ENCODE results near the gene TRIAP1. TPM values are rescaled to one million over a fixed set of nuclear protein-coding genes. Genes with fewer than 3 reads are reported as not detected.
A peak's percentile ranks its signal among the peaks of the same experiment; 100 is the strongest.
"Not testable (repeated sequence)": the region's sequence is repeated elsewhere in the genome, so short reads cannot be mapped to it uniquely, and the experiment has no call there.

The TRIAP1 gene
- total RNA-seq = 36.8 TPM in 2 replicates

DNA sequence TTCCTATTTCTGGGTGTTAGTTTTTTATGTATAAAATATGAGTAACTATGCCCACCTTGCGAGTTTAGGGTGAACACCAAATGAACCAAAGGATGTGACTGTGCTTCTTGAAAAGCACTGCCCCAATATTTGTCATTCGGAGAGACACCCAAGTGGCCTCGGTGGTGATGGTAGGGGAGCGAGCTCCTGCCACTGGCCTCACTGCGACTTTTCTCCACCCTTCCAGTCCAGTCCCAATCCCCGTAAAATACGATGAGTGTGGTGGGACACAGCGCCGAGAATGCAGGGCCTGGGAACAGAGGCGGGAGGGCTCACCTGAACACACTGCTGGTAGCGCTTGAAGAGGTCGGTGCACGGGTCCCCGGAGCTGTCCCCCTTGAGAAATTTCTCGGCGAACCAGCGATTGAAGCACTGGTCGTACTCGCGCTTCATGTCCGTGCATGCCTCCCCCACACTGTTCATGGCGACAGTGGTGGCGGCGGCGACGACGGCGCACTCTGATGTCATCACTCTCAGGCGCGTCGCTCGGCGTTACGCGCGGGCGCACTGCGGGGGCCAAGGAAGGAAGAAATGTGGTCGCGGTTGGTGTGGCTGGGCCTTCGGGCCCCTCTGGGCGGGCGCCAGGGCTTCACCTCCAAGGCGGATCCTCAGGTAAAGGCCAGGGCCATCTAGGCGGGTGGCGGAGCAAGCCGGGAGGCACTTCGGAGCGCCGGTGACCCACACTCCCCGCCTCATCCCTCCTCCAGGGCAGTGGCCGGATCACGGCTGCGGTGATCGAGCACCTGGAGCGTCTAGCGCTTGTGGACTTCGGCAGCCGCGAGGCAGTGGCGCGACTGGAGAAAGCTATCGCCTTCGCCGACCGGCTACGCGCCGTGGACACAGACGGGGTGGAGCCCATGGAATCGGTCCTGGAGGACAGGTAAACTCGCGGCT, at the start of gene TRIAP1, which contains the start of gene GATC:
Gene TRIAP1 (minus strand): TSS at position 474 of the 933 bp plus-strand sequence. CDS start 12 bp downstream, at position 462.
Gene GATC (plus strand): TSS at position 534 of the 933 bp plus-strand sequence. CDS start 37 bp downstream, at position 571.
- peak within 1 kb of the TSS; percentile 98 for H3K27ac Mint-ChIP-seq
- H3K27me3 Mint-ChIP-seq (ENCODE audit: low read depth) = peaks cover 1% of the 10 kb centered on the region
- H3K4me1 Mint-ChIP-seq (ENCODE audit: low read depth) = peaks cover 17% of the 10 kb centered on the region
- peak; percentile 87 for DNase-seq (ENCODE audit: low spot score)
- H3K36me3 Mint-ChIP-seq (ENCODE audit: low read depth) = peaks cover 61% of the 10 kb centered on the region
- no peaks in the 10 kb centered on the region for H3K9me3 Mint-ChIP-seq
- intact Hi-C loops (cut with micrococcal nuclease) = loop anchor here (1.0 to 5.0 kb wide), 4 partner anchors 8 to 83 kb away; partner anchors contain the start of genes COQ5, COX6A1, DYNLL1 and SRSF9
- peak within 1 kb of the TSS; percentile 98 for H3K4me3 Mint-ChIP-seq (ENCODE audit: low read depth)

DNA sequence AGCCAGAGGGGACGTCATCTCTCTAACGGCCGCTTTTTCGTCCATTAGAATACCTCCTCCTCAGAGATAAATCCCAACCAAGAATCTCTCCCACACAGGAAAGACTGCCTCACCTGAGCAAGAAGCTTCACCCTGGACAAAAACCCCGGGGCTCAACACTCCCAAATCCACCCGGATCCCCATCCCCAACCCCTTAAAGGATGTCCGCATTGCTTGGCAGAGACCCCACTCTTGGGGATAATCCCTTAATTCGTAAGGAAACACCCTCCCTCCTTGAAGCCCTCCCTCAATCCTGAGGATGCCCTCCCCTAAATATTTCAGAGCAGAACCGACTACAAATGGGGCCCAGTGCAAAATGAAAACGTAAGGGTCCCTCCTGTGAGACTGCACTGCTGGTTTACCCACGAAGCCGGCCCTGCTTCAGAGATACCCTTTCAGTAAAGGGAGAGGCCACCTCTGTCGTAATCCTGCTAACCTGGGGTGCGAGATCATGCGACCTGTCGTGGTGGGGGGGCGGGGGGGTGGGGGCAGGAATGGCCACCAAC, 49.1 kb upstream of the TRIAP1 start:
- no peaks in the 10 kb centered on the region for H3K27me3 Mint-ChIP-seq (ENCODE audit: low read depth)
- peak overlapping the region; percentile 98 for H3K4me3 Mint-ChIP-seq (ENCODE audit: low read depth)
- no peak for DNase-seq (ENCODE audit: low spot score)
- peaks cover 32% of the 10 kb centered on the region for H3K36me3 Mint-ChIP-seq (ENCODE audit: low read depth)
- intact Hi-C loops (cut with micrococcal nuclease) = loop anchor here (5.0 kb wide), 1 partner anchor 48 kb away; the partner anchor contains the start of genes GATC and TRIAP1
- peak overlapping the region; percentile 84 for H3K27ac Mint-ChIP-seq
- peaks cover 27% of the 10 kb centered on the region for H3K4me1 Mint-ChIP-seq (ENCODE audit: low read depth)
- H3K9me3 Mint-ChIP-seq = no peaks in the 10 kb centered on the region

DNA sequence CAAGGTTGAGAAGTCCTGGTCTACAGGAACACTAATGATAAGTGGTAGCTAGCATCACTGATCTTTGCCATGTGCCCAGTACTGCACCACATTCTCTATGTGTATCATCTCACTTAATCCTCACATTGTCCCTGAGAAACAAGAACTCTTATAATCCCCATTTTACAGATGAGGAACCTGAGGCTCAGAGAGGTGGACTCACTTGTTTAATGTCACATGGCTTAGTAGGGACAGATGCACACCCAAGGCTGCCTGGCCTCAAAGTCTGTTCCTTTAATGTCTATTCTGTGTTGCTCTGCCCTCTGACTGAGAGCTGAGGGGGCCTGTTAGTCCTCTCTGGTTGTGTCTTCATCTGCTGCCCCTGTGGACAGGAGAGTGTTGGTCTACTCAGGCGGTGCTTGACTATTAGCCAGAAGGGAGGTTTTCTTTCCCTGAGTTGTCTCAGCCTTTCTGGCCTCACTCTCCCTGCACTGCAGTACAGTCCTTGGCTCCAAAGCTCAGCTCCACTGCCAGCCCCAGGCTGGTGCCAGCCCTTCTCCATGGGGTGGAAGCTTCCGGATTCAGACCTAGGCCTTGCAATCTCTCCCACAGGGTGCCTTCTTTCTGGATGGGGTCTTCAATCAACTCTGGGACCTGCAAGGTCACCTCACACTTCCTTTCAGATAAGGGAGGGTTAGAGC, 44.8 kb upstream of the TRIAP1 start:
- no peak overlapping the region for H3K27ac Mint-ChIP-seq
- H3K9me3 Mint-ChIP-seq = no peaks in the 10 kb centered on the region
- peaks cover 6% of the 10 kb centered on the region for H3K4me1 Mint-ChIP-seq (ENCODE audit: low read depth)
- no peak for DNase-seq (ENCODE audit: low spot score)
- H3K4me3 Mint-ChIP-seq (ENCODE audit: low read depth) = no peak overlapping the region
- no peaks in the 10 kb centered on the region for H3K36me3 Mint-ChIP-seq (ENCODE audit: low read depth)
- intact Hi-C loops (cut with micrococcal nuclease) = no loop called here
- no peaks in the 10 kb centered on the region for H3K27me3 Mint-ChIP-seq (ENCODE audit: low read depth)

DNA sequence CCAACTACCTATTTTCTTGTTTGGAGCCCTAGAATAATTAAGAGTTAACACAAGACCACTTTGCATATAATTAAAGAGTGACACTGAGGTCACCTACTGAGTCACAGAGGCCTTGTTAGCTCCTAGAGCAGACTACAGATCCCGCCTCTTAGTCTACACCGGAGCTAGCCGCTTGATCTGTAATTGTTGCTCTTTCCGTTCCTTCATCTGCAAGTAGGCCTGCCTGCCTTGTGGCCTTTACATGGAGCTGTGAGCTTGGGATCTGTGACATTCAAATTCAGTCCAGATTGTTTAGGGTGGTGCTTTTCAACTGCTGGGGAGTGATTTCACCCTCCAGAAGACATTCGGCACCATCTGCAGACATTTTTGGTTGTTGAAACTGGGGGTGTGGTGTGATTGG, 44.1 kb upstream of the TRIAP1 start:
- no peak overlapping the region for H3K4me3 Mint-ChIP-seq (ENCODE audit: low read depth)
- intact Hi-C loops (cut with micrococcal nuclease) = no loop called here
- peaks cover 5% of the 10 kb centered on the region for H3K4me1 Mint-ChIP-seq (ENCODE audit: low read depth)

DNA sequence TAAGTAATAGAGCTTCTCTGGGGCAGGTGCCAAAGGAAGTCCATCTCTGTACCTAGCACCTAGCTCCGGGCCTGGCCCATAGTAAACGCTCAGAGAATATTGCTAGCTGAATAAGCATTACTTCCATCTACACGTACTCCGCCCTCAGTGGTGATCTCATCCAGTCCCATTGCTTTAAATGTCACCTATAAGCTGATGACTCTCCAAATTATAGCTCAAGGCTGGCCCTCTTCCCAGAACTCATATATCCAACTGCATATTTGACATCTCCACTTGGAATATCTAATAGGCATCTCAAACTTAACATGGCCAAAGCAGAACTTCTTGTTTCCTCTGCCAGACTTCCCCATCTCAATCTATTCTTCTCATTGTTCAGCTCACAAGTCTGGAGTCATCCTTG, 42.8 kb upstream of the TRIAP1 start:
- Mint-ChIP-seq H3K9me3 (no peaks in the 10 kb centered on the region), H3K4me1 (ENCODE audit: low read depth) (no peaks in the 10 kb centered on the region), H3K27me3 (ENCODE audit: low read depth) (no peaks in the 10 kb centered on the region), H3K36me3 (ENCODE audit: low read depth) (no peaks in the 10 kb centered on the region), H3K27ac (no peak overlapping the region), H3K4me3 (ENCODE audit: low read depth) (no peak overlapping the region)
- no peak for DNase-seq (ENCODE audit: low spot score)
- intact Hi-C loops (cut with micrococcal nuclease) = no loop called here

More for the DNA sequence above, 44.1 kb upstream of the TRIAP1 start:
- Mint-ChIP-seq H3K9me3 (no peaks in the 10 kb centered on the region), H3K27ac (no peak overlapping the region), H3K36me3 (ENCODE audit: low read depth) (no peaks in the 10 kb centered on the region), H3K27me3 (ENCODE audit: low read depth) (no peaks in the 10 kb centered on the region)
- DNase-seq (ENCODE audit: low spot score) = no peak

DNA sequence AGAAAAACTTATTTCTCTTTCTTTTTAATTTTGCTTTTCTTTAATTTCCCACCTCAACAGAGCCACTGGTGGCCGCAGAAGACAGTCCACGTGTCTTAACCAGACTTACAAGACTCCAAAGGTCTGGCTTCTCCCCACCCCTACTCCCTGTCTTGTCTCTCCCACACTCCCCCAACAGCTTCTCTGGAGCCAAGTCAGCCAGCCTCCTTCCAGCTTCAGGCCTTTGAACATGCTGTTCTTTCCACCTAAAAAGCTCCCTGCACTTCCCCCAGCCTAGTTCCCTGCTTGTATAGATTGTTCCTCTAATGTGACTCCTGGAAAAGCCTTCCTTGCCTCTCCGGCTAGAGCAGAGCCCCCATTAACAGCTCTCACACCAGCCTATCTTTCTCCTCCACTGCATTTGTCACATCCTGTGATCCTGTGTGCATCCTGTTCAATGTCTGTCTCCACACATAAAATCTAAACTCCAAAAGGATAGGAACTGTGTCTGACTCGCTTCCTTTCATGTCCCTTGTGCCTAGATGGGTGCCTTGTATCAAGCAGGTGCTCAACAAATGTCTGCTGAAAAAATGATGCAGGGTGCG, 42.0 kb upstream of the TRIAP1 start:
- Mint-ChIP-seq H3K9me3 (no peaks in the 10 kb centered on the region), H3K36me3 (ENCODE audit: low read depth) (no peaks in the 10 kb centered on the region), H3K4me3 (ENCODE audit: low read depth) (no peak overlapping the region), H3K27me3 (ENCODE audit: low read depth) (no peaks in the 10 kb centered on the region), H3K27ac (peak overlapping the region; percentile 18), H3K4me1 (ENCODE audit: low read depth) (no peaks in the 10 kb centered on the region)
- intact Hi-C loops (cut with micrococcal nuclease) = no loop called here
- no peak for DNase-seq (ENCODE audit: low spot score)

DNA sequence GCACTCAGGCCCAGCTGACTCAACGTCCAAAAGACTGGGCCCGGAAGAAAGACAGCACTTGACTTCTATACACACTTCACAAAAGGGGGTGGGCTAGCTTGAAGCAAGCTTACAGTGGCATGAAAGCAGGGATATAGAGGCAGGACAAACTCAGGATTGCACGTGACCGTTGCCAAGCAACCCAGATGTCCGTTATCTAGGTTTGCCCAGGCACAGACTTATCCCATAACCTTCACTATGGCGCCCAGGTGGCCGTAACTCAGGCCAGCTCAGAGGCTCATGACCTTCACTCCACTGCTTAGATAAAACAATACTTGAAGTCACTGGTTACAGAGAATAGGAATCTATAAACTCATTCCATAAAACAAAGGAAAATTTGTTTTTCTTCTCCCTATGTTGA, 41.4 kb upstream of the TRIAP1 start:
- H3K4me3 Mint-ChIP-seq (ENCODE audit: low read depth) = not testable (repeated sequence)

DNA sequence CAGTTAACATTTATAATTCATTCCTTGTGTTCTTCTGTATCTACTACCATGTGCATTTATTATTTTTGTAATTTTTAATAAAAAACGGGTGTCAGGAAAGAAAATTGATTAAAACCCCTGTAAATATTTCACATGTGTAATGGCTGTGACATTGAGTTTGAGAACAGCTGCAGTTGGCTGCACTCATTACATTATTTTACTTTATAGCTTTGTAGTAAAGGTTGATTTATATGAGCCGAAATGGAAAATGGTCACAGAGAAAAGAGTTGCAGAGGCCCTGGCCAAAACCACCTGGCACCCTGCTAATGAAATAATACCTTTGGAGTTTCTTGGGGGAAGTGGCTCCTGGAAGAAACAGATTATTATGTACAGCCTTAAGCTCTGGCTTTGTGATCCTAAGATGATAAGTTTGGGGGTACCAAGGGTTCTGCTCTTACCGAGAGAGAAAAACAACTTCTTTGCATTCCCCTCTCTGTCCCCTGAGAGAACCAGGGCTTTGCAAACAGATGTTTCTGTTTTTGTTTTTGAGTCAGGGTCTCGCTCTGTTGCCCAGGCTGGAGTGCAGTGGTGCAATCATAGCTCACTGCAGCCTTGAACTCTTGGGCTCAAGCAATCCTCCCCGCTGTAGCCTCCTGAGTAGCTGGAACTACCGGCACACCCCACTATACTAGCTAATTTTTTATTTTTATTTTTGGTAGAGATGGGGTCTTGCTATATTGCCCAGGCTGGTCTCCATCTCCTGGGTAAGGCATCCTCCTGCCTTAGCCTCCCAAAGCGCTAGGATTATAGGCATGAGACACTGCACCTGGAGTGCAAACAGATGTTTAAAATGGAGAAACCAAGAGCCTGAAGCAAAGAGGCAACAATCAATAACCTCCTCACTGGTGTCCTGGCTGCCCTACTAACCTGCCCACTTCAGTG, 40.0 kb upstream of the TRIAP1 start:
- Mint-ChIP-seq H3K27me3 (ENCODE audit: low read depth) (no peaks in the 10 kb centered on the region), H3K27ac (no peak overlapping the region), H3K4me1 (ENCODE audit: low read depth) (peaks cover 1% of the 10 kb centered on the region), H3K36me3 (ENCODE audit: low read depth) (no peaks in the 10 kb centered on the region), H3K9me3 (no peaks in the 10 kb centered on the region), H3K4me3 (ENCODE audit: low read depth) (no peak overlapping the region)
- intact Hi-C loops (cut with micrococcal nuclease) = no loop called here
- no peak for DNase-seq (ENCODE audit: low spot score)

More for the DNA sequence above, 41.4 kb upstream of the TRIAP1 start:
- H3K36me3 Mint-ChIP-seq (ENCODE audit: low read depth); H3K9me3 Mint-ChIP-seq; DNase-seq (ENCODE audit: low spot score); H3K27ac Mint-ChIP-seq; intact Hi-C loops (cut with micrococcal nuclease); H3K4me1 Mint-ChIP-seq (ENCODE audit: low read depth); H3K27me3 Mint-ChIP-seq (ENCODE audit: low read depth): not testable (repeated sequence)

DNA sequence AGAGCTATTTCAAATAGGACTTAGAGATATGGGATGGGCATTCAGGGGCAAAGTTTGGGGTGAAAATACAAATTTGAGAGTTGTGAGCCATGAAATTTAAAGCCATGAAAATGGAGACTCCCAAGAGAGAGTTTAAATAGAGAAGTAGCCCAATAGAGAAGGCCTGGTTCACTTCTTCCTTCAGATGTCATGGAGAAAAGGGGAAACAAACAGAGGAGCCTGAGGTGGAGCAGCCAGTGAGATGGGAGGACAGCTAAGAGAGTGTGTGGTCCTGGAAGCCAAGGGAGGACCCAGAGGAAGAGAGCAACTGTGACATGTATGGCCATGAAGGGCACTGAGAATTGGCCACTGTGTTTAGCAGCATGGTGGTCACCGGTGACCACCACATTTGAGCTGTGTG, 37.4 kb upstream of the TRIAP1 start:
- Mint-ChIP-seq H3K27ac (no peak overlapping the region), H3K4me1 (ENCODE audit: low read depth) (peaks cover 10% of the 10 kb centered on the region), H3K27me3 (ENCODE audit: low read depth) (no peaks in the 10 kb centered on the region), H3K4me3 (ENCODE audit: low read depth) (no peak overlapping the region), H3K9me3 (no peaks in the 10 kb centered on the region), H3K36me3 (ENCODE audit: low read depth) (no peaks in the 10 kb centered on the region)
- no peak for DNase-seq (ENCODE audit: low spot score)
- intact Hi-C loops (cut with micrococcal nuclease) = no loop called here

DNA sequence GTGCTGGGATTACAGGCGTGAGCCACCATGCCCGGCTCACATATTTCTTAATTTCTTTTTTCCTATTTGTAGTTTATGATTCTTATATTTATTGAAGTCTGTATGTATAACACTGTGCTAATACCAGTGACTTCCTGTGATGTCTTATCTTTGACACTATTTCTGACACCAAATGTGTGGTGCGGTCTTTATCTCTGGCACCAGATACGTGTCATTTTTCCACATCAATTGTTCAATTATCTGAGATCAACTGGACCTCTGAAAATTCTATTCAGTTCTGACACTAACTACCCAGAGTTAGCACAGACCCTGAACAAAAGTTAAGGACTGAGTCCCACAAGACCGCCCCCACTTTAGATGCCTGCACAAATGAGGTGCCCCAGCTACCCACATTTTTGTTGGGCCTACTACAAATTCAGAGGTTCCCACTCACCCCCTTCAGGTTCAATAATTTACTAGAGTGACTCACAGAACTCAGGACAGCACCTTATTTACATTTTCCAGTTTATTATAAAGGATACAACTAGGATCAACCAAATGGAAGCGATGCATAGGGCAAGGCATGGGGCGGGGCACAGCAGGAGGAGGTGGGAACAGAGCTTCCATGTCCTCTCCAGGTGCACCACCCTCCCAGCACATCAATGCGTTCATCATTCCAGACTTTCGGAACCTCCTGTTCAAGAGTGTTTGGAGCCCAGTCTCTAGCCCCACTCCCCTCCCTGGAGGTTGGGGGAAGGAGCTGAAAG, 35.0 kb upstream of the TRIAP1 start:
- Mint-ChIP-seq H3K4me3 (ENCODE audit: low read depth) (no peak overlapping the region), H3K27me3 (ENCODE audit: low read depth) (no peaks in the 10 kb centered on the region), H3K4me1 (ENCODE audit: low read depth) (peaks cover 10% of the 10 kb centered on the region), H3K9me3 (no peaks in the 10 kb centered on the region), H3K36me3 (ENCODE audit: low read depth) (no peaks in the 10 kb centered on the region), H3K27ac (no peak overlapping the region)
- no peak for DNase-seq (ENCODE audit: low spot score)
- intact Hi-C loops (cut with micrococcal nuclease) = no loop called here

DNA sequence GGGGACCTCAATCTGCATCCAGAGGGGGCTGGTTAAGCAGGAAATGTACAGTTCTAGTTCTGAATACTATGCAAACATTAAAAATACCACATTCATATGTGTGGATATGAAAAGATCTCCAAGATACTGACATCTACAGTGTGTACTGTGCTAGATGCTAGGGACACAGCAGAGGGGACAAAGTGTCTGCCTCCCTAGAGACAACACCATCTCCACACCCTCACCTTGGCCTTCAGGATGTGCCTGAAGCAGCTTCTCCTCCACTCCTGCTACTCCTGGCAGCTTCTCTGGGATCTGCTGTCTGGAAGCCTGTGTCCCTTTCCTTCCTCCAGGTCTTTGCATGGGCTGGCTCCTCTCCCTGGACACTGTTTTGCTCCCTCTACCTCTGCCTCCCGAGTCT, 34.0 kb upstream of the TRIAP1 start:
- Mint-ChIP-seq H3K27me3 (ENCODE audit: low read depth) (no peaks in the 10 kb centered on the region), H3K4me1 (ENCODE audit: low read depth) (peaks cover 12% of the 10 kb centered on the region), H3K4me3 (ENCODE audit: low read depth) (no peak overlapping the region), H3K36me3 (ENCODE audit: low read depth) (no peaks in the 10 kb centered on the region), H3K9me3 (no peaks in the 10 kb centered on the region), H3K27ac (no peak overlapping the region)
- intact Hi-C loops (cut with micrococcal nuclease) = no loop called here
- no peak for DNase-seq (ENCODE audit: low spot score)

All from activated T-helper 2 cell treated with anti-CD3 and anti-CD28 coated beads, Interferon-gamma antibody, Interleukin-2, Interleukin-4, amounts not matched to agents 10 μg/mL and 5 μg/mL and 100 μg/mL, durations not matched to agents 14 hours and 24 hours and 36 hours (primary cell).